ENCODE results near the gene HGFAC.

DNA sequence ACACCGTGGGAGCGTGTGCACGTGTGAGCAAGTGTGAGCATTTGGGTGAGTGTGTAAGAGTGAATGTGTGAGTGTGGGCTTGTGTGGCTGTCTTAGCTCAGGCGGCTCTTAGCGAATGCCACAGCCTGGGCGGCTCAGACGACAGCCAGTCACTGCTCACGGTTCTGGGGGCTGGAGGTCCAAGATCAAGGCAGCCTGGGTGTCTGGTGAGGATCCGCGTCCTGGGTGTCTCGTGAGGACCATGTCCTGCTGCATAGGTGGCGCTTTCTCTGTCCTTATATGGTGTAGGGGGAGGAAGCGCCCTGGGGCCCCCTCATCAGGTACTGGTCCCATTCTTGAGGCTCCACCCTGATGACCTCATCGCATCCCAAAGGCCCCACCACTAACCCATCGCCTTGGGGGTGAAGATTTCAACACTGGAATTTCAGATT is 25.8 kb downstream of the HGFAC start:
- TF ChIP-seq, protein P1, sequence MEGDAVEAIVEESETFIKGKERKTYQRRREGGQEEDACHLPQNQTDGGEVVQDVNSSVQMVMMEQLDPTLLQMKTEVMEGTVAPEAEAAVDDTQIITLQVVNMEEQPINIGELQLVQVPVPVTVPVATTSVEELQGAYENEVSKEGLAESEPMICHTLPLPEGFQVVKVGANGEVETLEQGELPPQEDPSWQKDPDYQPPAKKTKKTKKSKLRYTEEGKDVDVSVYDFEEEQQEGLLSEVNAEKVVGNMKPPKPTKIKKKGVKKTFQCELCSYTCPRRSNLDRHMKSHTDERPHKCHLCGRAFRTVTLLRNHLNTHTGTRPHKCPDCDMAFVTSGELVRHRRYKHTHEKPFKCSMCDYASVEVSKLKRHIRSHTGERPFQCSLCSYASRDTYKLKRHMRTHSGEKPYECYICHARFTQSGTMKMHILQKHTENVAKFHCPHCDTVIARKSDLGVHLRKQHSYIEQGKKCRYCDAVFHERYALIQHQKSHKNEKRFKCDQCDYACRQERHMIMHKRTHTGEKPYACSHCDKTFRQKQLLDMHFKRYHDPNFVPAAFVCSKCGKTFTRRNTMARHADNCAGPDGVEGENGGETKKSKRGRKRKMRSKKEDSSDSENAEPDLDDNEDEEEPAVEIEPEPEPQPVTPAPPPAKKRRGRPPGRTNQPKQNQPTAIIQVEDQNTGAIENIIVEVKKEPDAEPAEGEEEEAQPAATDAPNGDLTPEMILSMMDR (IDR thresholded peaks at IDR 0.05) = no peak
- no peak for TF ChIP-seq POLR2A (IDR thresholded peaks at IDR 0.05)
